Measurements from ENCODE around the gene KCNJ5. TPM values are rescaled to one million over a fixed set of nuclear protein-coding genes. Genes with fewer than 3 reads are reported as not detected.

The KCNJ5 gene
- total RNA-seq, 2 donors from 2014 or later: 0.05 TPM; not detected in 1

- DNase-seq (no peak), ATAC-seq (replicated peaks in 1 of 2) (no peak)
- no peaks in the 10 kb centered on the region for H3K36me3 Mint-ChIP-seq (ENCODE audit: insufficient read depth in 2 of 2)
- no peak overlapping the region for H3K27ac Mint-ChIP-seq
- peaks cover 13% of the 10 kb centered on the region for H3K4me1 Mint-ChIP-seq (ENCODE audit: low read depth)
- no peak overlapping the region for H3K4me3 Mint-ChIP-seq
- H3K27me3 Mint-ChIP-seq (ENCODE audit: low read depth): peaks cover 52% of the 10 kb centered on the region
- no peaks in the 10 kb centered on the region for H3K9me3 Mint-ChIP-seq
These were observed 3.1 kb downstream of the KCNJ5 start for GRCh38 chr11:128894286-128894681.

- Mint-ChIP-seq H3K27ac (no peak overlapping the region), H3K36me3 (ENCODE audit: insufficient read depth in 2 of 2) (no peaks in the 10 kb centered on the region), H3K9me3 (no peaks in the 10 kb centered on the region), H3K27me3 (ENCODE audit: low read depth) (peaks cover 48% of the 10 kb centered on the region), H3K4me1 (ENCODE audit: low read depth) (peaks cover 13% of the 10 kb centered on the region), H3K4me3 (no peak overlapping the region)
- ATAC-seq (replicated peaks in 1 of 2) (no peak), DNase-seq (no peak)
These were observed 3.5 kb downstream of the KCNJ5 start for GRCh38 chr11:128894685-128895084.

GRCh38 chr11:128895526-128895925, 4.4 kb downstream of the KCNJ5 start:
- no peaks in the 10 kb centered on the region for H3K36me3 Mint-ChIP-seq (ENCODE audit: insufficient read depth in 2 of 2)
- ATAC-seq (replicated peaks in 1 of 2) (no peak), DNase-seq (no peak)
- no peak overlapping the region for H3K27ac Mint-ChIP-seq
- no peaks in the 10 kb centered on the region for H3K9me3 Mint-ChIP-seq
- peaks cover 41% of the 10 kb centered on the region for H3K27me3 Mint-ChIP-seq (ENCODE audit: low read depth)
- no peak overlapping the region for H3K4me3 Mint-ChIP-seq
- peaks cover 12% of the 10 kb centered on the region for H3K4me1 Mint-ChIP-seq (ENCODE audit: low read depth)

GRCh38 chr11:128896356-128896755, 5.2 kb downstream of the KCNJ5 start:
- Mint-ChIP-seq H3K4me1 (ENCODE audit: low read depth) (peaks cover 5% of the 10 kb centered on the region), H3K36me3 (ENCODE audit: insufficient read depth in 2 of 2) (no peaks in the 10 kb centered on the region), H3K9me3 (no peaks in the 10 kb centered on the region), H3K27me3 (ENCODE audit: low read depth) (peaks cover 33% of the 10 kb centered on the region), H3K27ac (no peak overlapping the region), H3K4me3 (no peak overlapping the region)
- no peak for ATAC-seq (replicated peaks in 1 of 2)
- DNase-seq: no peak

- Mint-ChIP-seq H3K9me3 (no peaks in the 10 kb centered on the region), H3K4me3 (no peak overlapping the region), H3K4me1 (ENCODE audit: low read depth) (no peaks in the 10 kb centered on the region), H3K27ac (no peak overlapping the region), H3K27me3 (ENCODE audit: low read depth) (peaks cover 28% of the 10 kb centered on the region), H3K36me3 (ENCODE audit: insufficient read depth in 2 of 2) (no peaks in the 10 kb centered on the region)
- DNase-seq (no peak), ATAC-seq (replicated peaks in 1 of 2) (no peak)
These were observed 6.7 kb downstream of the KCNJ5 start for GRCh38 chr11:128897826-128898225.

- DNase-seq (no peak), ATAC-seq (replicated peaks in 1 of 2) (no peak)
- H3K36me3 Mint-ChIP-seq (ENCODE audit: insufficient read depth in 2 of 2): no peaks in the 10 kb centered on the region
- H3K27me3 Mint-ChIP-seq (ENCODE audit: low read depth): peaks cover 26% of the 10 kb centered on the region
- no peak overlapping the region for H3K27ac Mint-ChIP-seq
- H3K4me1 Mint-ChIP-seq (ENCODE audit: low read depth): no peaks in the 10 kb centered on the region
- H3K4me3 Mint-ChIP-seq: no peak overlapping the region
- no peaks in the 10 kb centered on the region for H3K9me3 Mint-ChIP-seq
These were observed 7.6 kb downstream of the KCNJ5 start for GRCh38 chr11:128898580-128899344.

- Mint-ChIP-seq H3K36me3 (ENCODE audit: insufficient read depth in 2 of 2) (no peaks in the 10 kb centered on the region), H3K9me3 (no peaks in the 10 kb centered on the region), H3K4me1 (ENCODE audit: low read depth) (no peaks in the 10 kb centered on the region), H3K4me3 (no peak overlapping the region), H3K27me3 (ENCODE audit: low read depth) (peaks cover 28% of the 10 kb centered on the region), H3K27ac (no peak overlapping the region)
- ATAC-seq (replicated peaks in 1 of 2): no peak
- no peak for DNase-seq
These were observed 9.3 kb downstream of the KCNJ5 start for GRCh38 chr11:128900468-128900867.

GRCh38 chr11:128901653-128902514, 10.7 kb downstream of the KCNJ5 start:
- no peak overlapping the region for H3K27ac Mint-ChIP-seq
- H3K9me3 Mint-ChIP-seq: no peaks in the 10 kb centered on the region
- H3K4me3 Mint-ChIP-seq: no peak overlapping the region
- peaks cover 39% of the 10 kb centered on the region for H3K27me3 Mint-ChIP-seq (ENCODE audit: low read depth)
- no peaks in the 10 kb centered on the region for H3K36me3 Mint-ChIP-seq (ENCODE audit: insufficient read depth in 2 of 2)
- DNase-seq: no peak
- ATAC-seq (replicated peaks in 1 of 2): no peak
- H3K4me1 Mint-ChIP-seq (ENCODE audit: low read depth): peaks cover 7% of the 10 kb centered on the region

GRCh38 chr11:128902515-128903066, 11.4 kb downstream of the KCNJ5 start:
- Mint-ChIP-seq H3K9me3 (no peaks in the 10 kb centered on the region), H3K27ac (no peak overlapping the region), H3K27me3 (ENCODE audit: low read depth) (peaks cover 46% of the 10 kb centered on the region), H3K4me3 (no peak overlapping the region), H3K4me1 (ENCODE audit: low read depth) (peaks cover 7% of the 10 kb centered on the region), H3K36me3 (ENCODE audit: insufficient read depth in 2 of 2) (no peaks in the 10 kb centered on the region)
- DNase-seq (no peak), ATAC-seq (replicated peaks in 1 of 2) (no peak)

- peaks cover 7% of the 10 kb centered on the region for H3K4me1 Mint-ChIP-seq (ENCODE audit: low read depth)
- H3K9me3 Mint-ChIP-seq: no peaks in the 10 kb centered on the region
- H3K36me3 Mint-ChIP-seq (ENCODE audit: insufficient read depth in 2 of 2): no peaks in the 10 kb centered on the region
- H3K27ac Mint-ChIP-seq: no peak overlapping the region
- ATAC-seq (replicated peaks in 1 of 2) (no peak), DNase-seq (no peak)
- H3K4me3 Mint-ChIP-seq: no peak overlapping the region
- peaks cover 55% of the 10 kb centered on the region for H3K27me3 Mint-ChIP-seq (ENCODE audit: low read depth)
These were observed 12.3 kb downstream of the KCNJ5 start for GRCh38 chr11:128903248-128904061.

- peaks cover 63% of the 10 kb centered on the region for H3K27me3 Mint-ChIP-seq (ENCODE audit: low read depth)
- H3K27ac Mint-ChIP-seq: no peak overlapping the region
- ATAC-seq (replicated peaks in 1 of 2) (no peak), DNase-seq (no peak)
- H3K9me3 Mint-ChIP-seq: no peaks in the 10 kb centered on the region
- H3K4me1 Mint-ChIP-seq (ENCODE audit: low read depth): peaks cover 7% of the 10 kb centered on the region
- H3K4me3 Mint-ChIP-seq: peak overlapping the region; percentile 28 to 51
- no peaks in the 10 kb centered on the region for H3K36me3 Mint-ChIP-seq (ENCODE audit: insufficient read depth in 2 of 2)
These were observed 13.1 kb downstream of the KCNJ5 start for GRCh38 chr11:128904303-128904655.

- DNase-seq: no peak
- Mint-ChIP-seq H3K4me1 (ENCODE audit: low read depth) (peaks cover 7% of the 10 kb centered on the region), H3K36me3 (ENCODE audit: insufficient read depth in 2 of 2) (no peaks in the 10 kb centered on the region), H3K9me3 (no peaks in the 10 kb centered on the region), H3K27ac (no peak overlapping the region), H3K27me3 (ENCODE audit: low read depth) (peaks cover 68% of the 10 kb centered on the region), H3K4me3 (peak overlapping the region; percentile 51 to 78)
- ATAC-seq (replicated peaks in 1 of 2): peak; percentile 34 to 45
These were observed 13.6 kb downstream of the KCNJ5 start for GRCh38 chr11:128904656-128905344.

All from activated T-cell treated with anti-CD3 and anti-CD28 coated beads, Interleukin-2, amount 50 U/mL, for 72 hours (primary cell).